Sigmoid colon (tissue), 7 donors: Measurements from ENCODE around the gene SDE2. TPM values are rescaled to one million over a fixed set of nuclear protein-coding genes. Genes with fewer than 3 reads are reported as not detected.

Source experiments
- DNase-seq: peaks from one replicate; pipeline ENCODE4 v3.0.0-alpha.2; 2019
- H3K27ac ChIP-seq, 4 donors: fragments of 200-600 bp; sonication (generic); one replicate each; pipeline ENCODE4 v1.5.1; 2016 to 2019; ENCODE audit warnings: mild to moderate bottlenecking in 1 of 4
- H3K27me3 ChIP-seq, 3 donors: fragments of 200-600 bp; sonication (generic); one replicate each; pipeline ENCODE4 v1.5.1; 2019; ENCODE audit warnings: mild to moderate bottlenecking in 1 of 3
- H3K36me3 ChIP-seq, 4 donors: fragments of 200-600 bp; sonication (generic); one replicate each; pipeline ENCODE4 v1.5.1; 2016 to 2019
- H3K4me1 ChIP-seq, 4 donors: fragments of 200-600 bp; sonication (generic); one replicate each; pipeline ENCODE4 v1.5.1; 2017 to 2019
- H3K4me3 ChIP-seq, 4 donors: fragments of 200-600 bp; sonication (generic); one replicate each; pipeline ENCODE4 v1.5.1; 2017 to 2019; ENCODE audit warnings: mild to moderate bottlenecking in 2 of 4, moderate library complexity in 1 of 4
- H3K9me3 ChIP-seq, 4 donors: fragments of 200-600 bp in 3 of 4; sonication (generic) in 3 of 4; one replicate each; pipeline versions ENCODE4 v1.5.1 to v1.6.1; 2013 to 2019
- EP300 ChIP-seq, 4 donors: sonication (generic); formaldehyde crosslinking; IDR thresholded peaks; one replicate each; pipeline ENCODE4 v1.6.1; 2017; ENCODE audit warnings: antibody characterized with exemption in 4 of 4
- POLR2A ChIP-seq, 2 donors: fragments of 450-650 bp; IDR thresholded peaks; one replicate each; pipeline ENCODE4 v1.6.1; 2016; ENCODE audit warnings: antibody characterized with exemption in 2 of 2, mild to moderate bottlenecking in 2 of 2, moderate library complexity in 2 of 2
- POLR2AphosphoS5 ChIP-seq, 4 donors: sonication (generic); formaldehyde crosslinking; IDR thresholded peaks; one replicate each; pipeline ENCODE4 v1.6.1; 2017; ENCODE audit warnings: antibody characterized with exemption in 4 of 4
- WGBS, 2 donors: extraction: QIAGEN DNeasy Blood & Tissue Kit; methylation state at CpG; one replicate each; pipeline ENCODE4 v1.1.7; 2013; 5-methylcytosine and 5-hydroxymethylcytosine counted together
- intact Hi-C: fragments of 100-400 bp; cut with DNase I; formaldehyde crosslinking; loops from one replicate; pipeline ENCODE4 v1.15.1; 2023
- polyA plus RNA-seq, 3 donors: library from polyadenylated mRNA; stranded (reverse); fragments of 200-250 nt; gene quantifications; one replicate each; pipeline ENCODE4 v1.2.3, GENCODE V29; 2013
- total RNA-seq, 4 donors: library from RNA; depleted of rRNA; stranded (reverse); fragments of >200 nt; gene quantifications; one replicate each; pipeline ENCODE4 v1.1.0, GENCODE V29; 2016
- TF ChIP-seq, protein P1 (sequence below), 4 experiments: fragments of 450-650 bp in 3 of 4; fragments of 200-600 bp in 1 of 4; IDR thresholded peaks; one replicate each; pipeline ENCODE4 v1.5.1; 2016 to 2019; ENCODE audit warnings: antibody characterized with exemption in 4 of 4, mild to moderate bottlenecking in 3 of 4, moderate library complexity in 2 of 4
- donor health status: healthy with polysubstance abuse.
- donor health status: Bipolar disorder and iron deficiency.
- donor health status: healthy.

The SDE2 gene
- total and polyA plus RNA-seq, 7 donors: 9.0 to 21.9 (median 12.7) TPM

DNA sequence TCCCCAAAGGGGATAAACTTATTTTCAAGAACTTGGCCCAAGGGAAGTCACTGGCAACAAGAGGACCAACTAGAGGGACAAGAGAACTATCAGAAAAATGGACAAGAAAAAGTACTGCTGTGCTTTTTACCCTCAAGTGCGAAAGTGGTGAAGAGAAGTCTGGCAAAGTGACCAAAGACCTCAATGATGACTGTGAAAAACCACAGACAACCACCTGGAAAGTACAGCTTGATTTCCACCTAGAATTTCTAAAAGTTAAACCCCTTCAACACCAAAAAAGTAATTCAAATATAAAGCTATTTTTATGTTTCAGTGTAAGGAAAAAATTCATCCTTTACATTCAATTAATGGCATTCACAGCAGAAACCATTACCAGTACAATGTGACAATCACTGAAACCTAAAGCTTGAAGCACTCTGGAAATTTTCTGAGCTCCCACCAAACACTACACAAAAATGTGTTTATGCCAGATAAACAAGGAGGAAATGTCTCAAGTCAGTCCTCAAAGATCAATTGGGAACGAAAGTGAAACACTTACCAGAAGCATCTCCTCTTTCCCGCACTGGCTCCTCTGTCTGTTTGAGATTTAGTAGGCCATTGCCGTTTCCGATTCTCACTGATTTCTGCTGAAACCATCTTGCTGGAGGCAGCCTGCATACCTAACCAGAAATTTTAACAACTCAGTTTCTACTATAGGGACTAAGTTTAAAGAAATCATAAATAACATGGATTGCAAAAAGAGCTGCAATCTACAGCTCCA is 8.3 kb downstream of the SDE2 start:
- intact Hi-C loops: no loop called here
- no peak for DNase-seq
- H3K27ac ChIP-seq: no peak overlapping the region
- no peaks in the 10 kb centered on the region for H3K27me3 ChIP-seq
- TF ChIP-seq EP300 (IDR thresholded peaks at IDR 0.05): no peak
- TF ChIP-seq POLR2AphosphoS5 (IDR thresholded peaks at IDR 0.05): no peak
- TF ChIP-seq, protein P1, sequence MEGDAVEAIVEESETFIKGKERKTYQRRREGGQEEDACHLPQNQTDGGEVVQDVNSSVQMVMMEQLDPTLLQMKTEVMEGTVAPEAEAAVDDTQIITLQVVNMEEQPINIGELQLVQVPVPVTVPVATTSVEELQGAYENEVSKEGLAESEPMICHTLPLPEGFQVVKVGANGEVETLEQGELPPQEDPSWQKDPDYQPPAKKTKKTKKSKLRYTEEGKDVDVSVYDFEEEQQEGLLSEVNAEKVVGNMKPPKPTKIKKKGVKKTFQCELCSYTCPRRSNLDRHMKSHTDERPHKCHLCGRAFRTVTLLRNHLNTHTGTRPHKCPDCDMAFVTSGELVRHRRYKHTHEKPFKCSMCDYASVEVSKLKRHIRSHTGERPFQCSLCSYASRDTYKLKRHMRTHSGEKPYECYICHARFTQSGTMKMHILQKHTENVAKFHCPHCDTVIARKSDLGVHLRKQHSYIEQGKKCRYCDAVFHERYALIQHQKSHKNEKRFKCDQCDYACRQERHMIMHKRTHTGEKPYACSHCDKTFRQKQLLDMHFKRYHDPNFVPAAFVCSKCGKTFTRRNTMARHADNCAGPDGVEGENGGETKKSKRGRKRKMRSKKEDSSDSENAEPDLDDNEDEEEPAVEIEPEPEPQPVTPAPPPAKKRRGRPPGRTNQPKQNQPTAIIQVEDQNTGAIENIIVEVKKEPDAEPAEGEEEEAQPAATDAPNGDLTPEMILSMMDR (IDR thresholded peaks at IDR 0.05): no peak
- H3K9me3 ChIP-seq: no peaks in the 10 kb centered on the region
- H3K4me1 ChIP-seq: peaks cover 0 to 3% (median 0%) of the 10 kb centered on the region in 4 donors
- no peak overlapping the region for H3K4me3 ChIP-seq
- 73 to 84% methylated on average over 5 of the region's 5 CpGs for WGBS, 2 donors
- H3K36me3 ChIP-seq: peaks cover 28 to 89% (median 39%) of the 10 kb centered on the region in 4 donors

DNA sequence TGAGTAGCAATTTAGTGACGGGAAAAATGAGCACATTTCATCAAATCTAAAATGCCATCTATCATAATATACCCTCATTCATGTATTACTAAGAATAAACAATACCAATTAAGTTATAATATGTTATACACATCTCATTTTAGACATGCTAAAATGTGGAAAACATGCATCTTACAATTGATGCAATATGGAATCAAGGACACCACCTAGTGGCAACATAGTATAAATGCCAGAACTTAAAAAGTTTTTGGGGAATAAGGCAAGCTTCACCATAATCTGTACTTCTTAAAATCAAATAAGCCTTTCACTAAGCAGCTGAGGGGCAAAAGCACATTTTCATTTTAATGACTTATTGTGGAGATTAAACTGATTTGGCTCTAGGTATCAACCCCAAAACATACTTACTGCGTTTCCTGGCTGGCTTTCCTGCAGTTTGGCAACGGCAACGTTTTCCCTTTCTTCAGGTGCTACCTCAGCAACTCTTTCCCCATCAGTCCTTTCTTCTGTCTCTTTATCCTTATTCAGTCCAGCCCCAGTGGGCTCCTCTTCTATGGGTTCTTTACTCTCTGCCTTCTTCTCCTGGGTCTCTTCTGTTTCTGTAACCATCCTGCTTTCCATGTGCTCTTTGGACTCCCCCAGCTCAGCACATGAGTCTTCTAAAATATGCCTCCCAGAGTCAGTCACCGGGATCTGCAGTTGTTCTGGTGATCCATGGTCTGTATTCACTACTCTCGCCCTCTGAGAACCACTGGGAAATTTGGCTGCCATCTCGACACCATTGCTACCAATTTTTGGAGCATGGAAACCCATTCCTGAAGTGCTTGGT is 11.4 kb downstream of the SDE2 start:
- TF ChIP-seq POLR2AphosphoS5 (IDR thresholded peaks at IDR 0.05): no peak
- TF ChIP-seq, protein P1 (IDR thresholded peaks at IDR 0.05): peak; percentile 14 to 63 (median 42)
- 73 to 88% methylated on average over 7 of the region's 7 CpGs for WGBS, 2 donors
- DNase-seq: no peak
- Histone ChIP-seq H3K9me3 (no peaks in the 10 kb centered on the region), H3K36me3 (peaks cover 28 to 97% (median 53%) of the 10 kb centered on the region in 4 donors), H3K27ac (no peak overlapping the region), H3K4me1 (no peaks in the 10 kb centered on the region), H3K27me3 (no peaks in the 10 kb centered on the region), H3K4me3 (no peak overlapping the region)
- intact Hi-C loops: no loop called here

DNA sequence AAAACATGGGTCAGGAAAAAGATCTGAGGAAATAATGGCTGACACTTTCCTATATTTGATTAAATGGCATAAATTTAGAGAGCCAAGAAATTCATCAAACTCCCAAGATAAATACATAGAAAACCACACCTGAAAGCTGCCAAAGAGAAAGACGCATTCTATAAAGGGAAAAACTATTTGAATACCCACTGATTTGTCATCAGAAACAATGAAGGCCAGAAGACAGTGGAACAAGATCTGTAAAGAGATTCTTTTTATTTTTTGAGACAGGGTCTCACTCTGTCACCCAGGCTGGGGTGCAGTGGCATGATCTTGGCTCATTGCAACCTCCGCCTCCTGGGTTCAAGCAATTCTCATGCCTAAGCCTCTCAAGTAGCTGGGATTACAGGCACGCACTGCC is 17.4 kb downstream of the SDE2 start:
- no peak overlapping the region for H3K27ac ChIP-seq
- peak; percentile 9 for DNase-seq
- H3K36me3 ChIP-seq: peaks cover 8 to 82% (median 35%) of the 10 kb centered on the region in 4 donors
- intact Hi-C loops: no loop called here
- no peaks in the 10 kb centered on the region for H3K4me1 ChIP-seq
- TF ChIP-seq EP300 (IDR thresholded peaks at IDR 0.05) (no peak), POLR2A (IDR thresholded peaks at IDR 0.05) (no peak), POLR2AphosphoS5 (IDR thresholded peaks at IDR 0.05) (no peak)
- TF ChIP-seq, protein P1 (IDR thresholded peaks at IDR 0.05): no peak
- H3K9me3 ChIP-seq: no peaks in the 10 kb centered on the region
- no peaks in the 10 kb centered on the region for H3K27me3 ChIP-seq
- 97 to 98% methylated on average over 3 of the region's 3 CpGs for WGBS, 2 donors
- H3K4me3 ChIP-seq: no peak overlapping the region

DNA sequence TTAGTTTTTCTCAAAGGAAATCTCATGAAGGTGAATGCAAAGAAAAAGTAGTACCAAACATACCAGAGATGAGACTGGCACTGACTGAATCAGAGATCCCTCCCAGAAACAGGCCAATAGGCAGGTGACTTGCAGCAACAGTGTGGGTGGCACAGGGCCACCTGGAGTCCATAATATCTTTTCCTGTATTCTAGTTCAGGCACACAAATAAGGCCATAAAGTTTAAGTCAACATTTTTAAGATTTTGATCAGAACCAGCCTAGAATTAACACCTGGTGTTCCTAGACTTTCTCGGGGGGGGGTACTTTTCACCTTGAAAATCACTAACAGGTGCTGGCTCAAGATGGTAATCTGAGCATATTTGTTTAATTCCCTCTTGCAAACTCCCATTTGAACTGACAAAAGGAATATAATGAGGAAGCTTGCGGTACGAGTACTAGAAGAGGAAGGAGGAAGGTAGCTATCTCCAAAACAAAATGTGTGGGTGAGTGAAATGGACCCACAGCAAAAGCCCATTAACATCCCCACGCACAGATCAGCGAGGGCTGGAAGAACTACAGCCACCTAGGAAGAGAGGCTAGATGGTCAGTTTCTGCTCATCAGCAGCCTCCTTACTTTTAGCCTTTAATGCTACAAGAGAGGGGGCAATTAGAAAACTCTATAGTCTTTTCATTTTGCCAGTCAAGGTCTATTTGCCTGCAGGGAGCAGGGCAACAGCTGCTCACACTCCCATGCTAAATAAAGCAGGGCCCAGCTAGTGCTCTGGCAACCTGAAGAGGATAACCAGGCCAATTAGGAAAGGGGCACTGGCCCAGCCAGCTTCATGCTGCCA is 18.9 kb downstream of the SDE2 start:
- peak; percentile 26 for DNase-seq
- intact Hi-C loops: no loop called here
- Histone ChIP-seq H3K4me3 (no peak overlapping the region), H3K9me3 (no peaks in the 10 kb centered on the region), H3K27me3 (no peaks in the 10 kb centered on the region), H3K4me1 (peaks cover 0 to 7% (median 4%) of the 10 kb centered on the region in 4 donors), H3K27ac (no peak overlapping the region), H3K36me3 (peaks cover 8 to 67% (median 27%) of the 10 kb centered on the region in 4 donors)
- 17 to 44% methylated on average over 5 of the region's 5 CpGs for WGBS, 2 donors
- TF ChIP-seq POLR2AphosphoS5 (IDR thresholded peaks at IDR 0.05): no peak
- TF ChIP-seq, protein P1 (IDR thresholded peaks at IDR 0.05): no peak
- TF ChIP-seq EP300 (IDR thresholded peaks at IDR 0.05): no peak
- no peak for TF ChIP-seq POLR2A (IDR thresholded peaks at IDR 0.05)
